Measurements from ENCODE around the gene KAT7. TPM values are rescaled to one million over a fixed set of nuclear protein-coding genes. Genes with fewer than 3 reads are reported as not detected.
"Not testable (repeated sequence)": the region's sequence is repeated elsewhere in the genome, so short reads cannot be mapped to it uniquely, and the experiment has no call there.

Gene KAT7
- total RNA-seq, 1 experiment from 2014 or later, result 90.6 TPM

- intact Hi-C loops (cut with micrococcal nuclease; ENCODE audit: unreplicated experiment), result no loop called here
- Mint-ChIP-seq H3K4me1 (ENCODE audit: low read depth, unreplicated experiment) (peaks cover 8% of the 10 kb centered on the region), H3K9me3 (ENCODE audit: low read depth, unreplicated experiment) (no peaks in the 10 kb centered on the region), H3K36me3 (ENCODE audit: insufficient read depth, unreplicated experiment) (no peaks in the 10 kb centered on the region), H3K4me3 (ENCODE audit: low read depth, unreplicated experiment) (no peak overlapping the region), H3K27me3 (ENCODE audit: unreplicated experiment) (no peaks in the 10 kb centered on the region), H3K27ac (ENCODE audit: unreplicated experiment) (no peak overlapping the region)
- no peak for TF ChIP-seq CTCF (IDR thresholded peaks at IDR 0.05; ENCODE audit: unreplicated experiment)
- BruUV-seq (replicated peaks), result no TSS peak
- CTCF ChIA-PET, result interaction anchor here (0.6 to 1.0 kb wide), 2 partner anchors 10 to 14 kb away, joined by 3 read pairs; no protein-coding TSS in a partner anchor
- no peak for DNase-seq
These were observed 31.2 kb upstream of the KAT7 start for GRCh38 chr17:49757151-49757777.

GRCh38 chr17:49758464-49759010 is 29.9 kb upstream of the KAT7 start:
- H3K27me3 Mint-ChIP-seq (ENCODE audit: unreplicated experiment); CTCF ChIA-PET; H3K27ac Mint-ChIP-seq (ENCODE audit: unreplicated experiment); DNase-seq; H3K4me3 Mint-ChIP-seq (ENCODE audit: low read depth, unreplicated experiment); H3K9me3 Mint-ChIP-seq (ENCODE audit: low read depth, unreplicated experiment); intact Hi-C loops (cut with micrococcal nuclease; ENCODE audit: unreplicated experiment); BruUV-seq (replicated peaks): not testable (repeated sequence)
- H3K4me1 Mint-ChIP-seq (ENCODE audit: low read depth, unreplicated experiment), result peaks cover 14% of the 10 kb centered on the region
- peaks cover 10% of the 10 kb centered on the region for H3K36me3 Mint-ChIP-seq (ENCODE audit: insufficient read depth, unreplicated experiment)

GRCh38 chr17:49759203-49759602 is 29.3 kb upstream of the KAT7 start:
- Mint-ChIP-seq H3K27me3 (ENCODE audit: unreplicated experiment) (no peaks in the 10 kb centered on the region), H3K36me3 (ENCODE audit: insufficient read depth, unreplicated experiment) (peaks cover 17% of the 10 kb centered on the region), H3K27ac (ENCODE audit: unreplicated experiment) (no peak overlapping the region), H3K4me1 (ENCODE audit: low read depth, unreplicated experiment) (peaks cover 14% of the 10 kb centered on the region), H3K4me3 (ENCODE audit: low read depth, unreplicated experiment) (no peak overlapping the region), H3K9me3 (ENCODE audit: low read depth, unreplicated experiment) (no peaks in the 10 kb centered on the region)
- CTCF ChIA-PET, result no interaction called here
- TF ChIP-seq CTCF (IDR thresholded peaks at IDR 0.05; ENCODE audit: unreplicated experiment), result no peak
- intact Hi-C loops (cut with micrococcal nuclease; ENCODE audit: unreplicated experiment), result no loop called here
- no peak for DNase-seq
- BruUV-seq (replicated peaks), result no TSS peak

- CTCF ChIA-PET, result no interaction called here
- H3K9me3 Mint-ChIP-seq (ENCODE audit: low read depth, unreplicated experiment), result no peaks in the 10 kb centered on the region
- no peak overlapping the region for H3K4me3 Mint-ChIP-seq (ENCODE audit: low read depth, unreplicated experiment)
- no peak for TF ChIP-seq CTCF (IDR thresholded peaks at IDR 0.05; ENCODE audit: unreplicated experiment)
- H3K27me3 Mint-ChIP-seq (ENCODE audit: unreplicated experiment), result peaks cover 2% of the 10 kb centered on the region
- H3K27ac Mint-ChIP-seq (ENCODE audit: unreplicated experiment), result no peak overlapping the region
- H3K4me1 Mint-ChIP-seq (ENCODE audit: low read depth, unreplicated experiment), result peaks cover 14% of the 10 kb centered on the region
- no peak for DNase-seq
- BruUV-seq (replicated peaks), result no TSS peak
- peaks cover 23% of the 10 kb centered on the region for H3K36me3 Mint-ChIP-seq (ENCODE audit: insufficient read depth, unreplicated experiment)
- intact Hi-C loops (cut with micrococcal nuclease; ENCODE audit: unreplicated experiment), result no loop called here
These were observed 28.2 kb upstream of the KAT7 start for GRCh38 chr17:49760296-49760695.

GRCh38 chr17:49760932-49761558 is 27.4 kb upstream of the KAT7 start:
- Mint-ChIP-seq H3K27ac (ENCODE audit: unreplicated experiment) (no peak overlapping the region), H3K36me3 (ENCODE audit: insufficient read depth, unreplicated experiment) (peaks cover 23% of the 10 kb centered on the region), H3K4me1 (ENCODE audit: low read depth, unreplicated experiment) (peaks cover 14% of the 10 kb centered on the region), H3K9me3 (ENCODE audit: low read depth, unreplicated experiment) (no peaks in the 10 kb centered on the region), H3K27me3 (ENCODE audit: unreplicated experiment) (peaks cover 10% of the 10 kb centered on the region), H3K4me3 (ENCODE audit: low read depth, unreplicated experiment) (no peak overlapping the region)
- intact Hi-C loops (cut with micrococcal nuclease; ENCODE audit: unreplicated experiment), result no loop called here
- no peak for DNase-seq
- BruUV-seq (replicated peaks), result no TSS peak
- CTCF ChIA-PET, result no interaction called here
- TF ChIP-seq CTCF (IDR thresholded peaks at IDR 0.05; ENCODE audit: unreplicated experiment), result no peak
